Measurements from ENCODE around the gene TSHZ2. TPM values are rescaled to one million over a fixed set of nuclear protein-coding genes. Genes with fewer than 3 reads are reported as not detected.

TSHZ2 gene
- total RNA-seq, 5 donors from 2014 or later (not counting 1 experiment from before 2014, with no cell fraction given), result 20.2 to 42.9 (median 25.8) TPM

- DNase-seq (no peak), ATAC-seq (replicated peaks in 1 of 4) (no peak)
- CTCF ChIA-PET, result no interaction called here
- Histone ChIP-seq H3K4me3 (ENCODE audit: control insufficient read depth in 1 of 2, extremely low read depth in 1 of 2, low read length in 1 of 2) (no peak overlapping the region), H3K27me3 (replicated peaks in 1 of 2; ENCODE audit: control insufficient read depth in 2 of 2, extremely low read depth in 1 of 2, insufficient read depth in 2 of 2, low read length in 1 of 2) (no peaks in the 10 kb centered on the region), H3K36me3 (ENCODE audit: control insufficient read depth in 2 of 2, extremely low read depth in 1 of 2, insufficient read depth in 1 of 2, low read length in 1 of 2) (no peaks in the 10 kb centered on the region), H3K9me3 (no peaks in the 10 kb centered on the region), H3K4me1 (ENCODE audit: control insufficient read depth in 1 of 2, extremely low read depth in 1 of 2, insufficient read depth in 2 of 2, low read length in 2 of 2) (no peaks in the 10 kb centered on the region), H3K27ac (ENCODE audit: low read length) (no peak overlapping the region)
- 75% methylated on average over 4 of the region's 11 CpGs for WGBS (ENCODE audit: insufficient coverage)
- no peaks in the 10 kb centered on the region for H3K4me1 Mint-ChIP-seq
- POLR2A ChIA-PET, result no interaction called here
- no peaks in the 10 kb centered on the region for H3K9me3 Mint-ChIP-seq
- no peak overlapping the region for H3K27ac Mint-ChIP-seq
- H3K4me3 Mint-ChIP-seq, result no peak overlapping the region
- H3K36me3 Mint-ChIP-seq, result peaks cover 17% of the 10 kb centered on the region
- peaks cover 0 to 4% of the 10 kb centered on the region in 2 donors for H3K27me3 Mint-ChIP-seq
Observed at GRCh38 chr20:53282217-53282955, 310.2 kb downstream of the TSHZ2 start.

- no peaks in the 10 kb centered on the region for H3K4me1 ChIP-seq (ENCODE audit: control insufficient read depth in 1 of 2, extremely low read depth in 1 of 2, insufficient read depth in 2 of 2, low read length in 2 of 2)
- Mint-ChIP-seq H3K27me3 (peaks cover 0 to 4% of the 10 kb centered on the region in 2 donors), H3K9me3 (no peaks in the 10 kb centered on the region), H3K27ac (no peak overlapping the region), H3K36me3 (peaks cover 17% of the 10 kb centered on the region), H3K4me1 (no peaks in the 10 kb centered on the region), H3K4me3 (no peak overlapping the region)
- no peak overlapping the region for H3K27ac ChIP-seq (ENCODE audit: low read length)
- no peaks in the 10 kb centered on the region for H3K9me3 ChIP-seq
- DNase-seq (no peak), ATAC-seq (replicated peaks in 1 of 4) (no peak)
- no peaks in the 10 kb centered on the region for H3K36me3 ChIP-seq (ENCODE audit: control insufficient read depth in 2 of 2, extremely low read depth in 1 of 2, insufficient read depth in 1 of 2, low read length in 1 of 2)
- POLR2A ChIA-PET, result no interaction called here
- H3K4me3 ChIP-seq (ENCODE audit: control insufficient read depth in 1 of 2, extremely low read depth in 1 of 2, low read length in 1 of 2), result no peak overlapping the region
- WGBS (ENCODE audit: insufficient coverage), result 80% methylated on average over 1 of the region's 2 CpGs
- no peaks in the 10 kb centered on the region for H3K27me3 ChIP-seq (replicated peaks in 1 of 2; ENCODE audit: control insufficient read depth in 2 of 2, extremely low read depth in 1 of 2, insufficient read depth in 2 of 2, low read length in 1 of 2)
- CTCF ChIA-PET, result no interaction called here
Observed at GRCh38 chr20:53283011-53283410, 310.9 kb downstream of the TSHZ2 start.

- Mint-ChIP-seq H3K36me3 (peaks cover 13% of the 10 kb centered on the region), H3K4me1 (no peaks in the 10 kb centered on the region), H3K27me3 (peaks cover 1 to 4% of the 10 kb centered on the region in 2 donors), H3K27ac (no peak overlapping the region), H3K4me3 (no peak overlapping the region), H3K9me3 (no peaks in the 10 kb centered on the region)
- WGBS (ENCODE audit: insufficient coverage), result 60% methylated on average over 1 of the region's 3 CpGs
- no peaks in the 10 kb centered on the region for H3K4me1 ChIP-seq (ENCODE audit: control insufficient read depth in 1 of 2, extremely low read depth in 1 of 2, insufficient read depth in 2 of 2, low read length in 2 of 2)
- H3K4me3 ChIP-seq (ENCODE audit: control insufficient read depth in 1 of 2, extremely low read depth in 1 of 2, low read length in 1 of 2), result no peak overlapping the region
- no peaks in the 10 kb centered on the region for H3K36me3 ChIP-seq (ENCODE audit: control insufficient read depth in 2 of 2, extremely low read depth in 1 of 2, insufficient read depth in 1 of 2, low read length in 1 of 2)
- no peaks in the 10 kb centered on the region for H3K27me3 ChIP-seq (replicated peaks in 1 of 2; ENCODE audit: control insufficient read depth in 2 of 2, extremely low read depth in 1 of 2, insufficient read depth in 2 of 2, low read length in 1 of 2)
- H3K9me3 ChIP-seq, result no peaks in the 10 kb centered on the region
- CTCF ChIA-PET, result no interaction called here
- H3K27ac ChIP-seq (ENCODE audit: low read length), result no peak overlapping the region
- no peak for DNase-seq
- POLR2A ChIA-PET, result no interaction called here
- no peak for ATAC-seq (replicated peaks in 1 of 4)
Observed at GRCh38 chr20:53283597-53283996, 311.4 kb downstream of the TSHZ2 start.

- POLR2A ChIA-PET, result no interaction called here
- no peak for DNase-seq
- 100% methylated on average over 2 of the region's 11 CpGs for WGBS (ENCODE audit: insufficient coverage)
Observed at GRCh38 chr20:53284256-53284655, 312.1 kb downstream of the TSHZ2 start.

DNA sequence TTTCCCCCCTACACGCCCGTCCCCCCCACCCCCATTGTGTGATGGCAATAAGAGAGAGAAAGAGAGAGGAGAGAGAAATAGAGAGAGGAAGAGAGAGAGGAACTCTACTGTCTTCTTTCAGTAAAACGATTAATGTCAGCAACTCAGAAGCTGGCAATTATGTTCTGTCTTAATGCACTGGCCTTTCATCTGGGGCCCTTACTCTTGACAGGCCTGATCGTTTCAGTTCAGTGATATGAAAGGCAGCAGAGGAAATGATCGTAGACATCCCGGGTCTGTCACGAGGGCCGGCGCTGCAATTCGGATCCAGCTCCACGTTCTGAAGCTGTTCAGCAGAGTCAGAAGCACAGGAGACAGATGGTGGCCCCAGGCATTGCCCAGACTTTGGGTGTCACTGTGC is 312.5 kb downstream of the TSHZ2 start:
- POLR2A ChIA-PET, result no interaction called here
- H3K27ac ChIP-seq (ENCODE audit: low read length), result no peak overlapping the region
- Mint-ChIP-seq H3K27ac (no peak overlapping the region), H3K4me3 (no peak overlapping the region), H3K4me1 (no peaks in the 10 kb centered on the region), H3K27me3 (peaks cover 1 to 8% of the 10 kb centered on the region in 2 donors), H3K9me3 (no peaks in the 10 kb centered on the region), H3K36me3 (peaks cover 7% of the 10 kb centered on the region)
- no peaks in the 10 kb centered on the region for H3K36me3 ChIP-seq (ENCODE audit: control insufficient read depth in 2 of 2, extremely low read depth in 1 of 2, insufficient read depth in 1 of 2, low read length in 1 of 2)
- no peak overlapping the region for H3K4me3 ChIP-seq (ENCODE audit: control insufficient read depth in 1 of 2, extremely low read depth in 1 of 2, low read length in 1 of 2)
- CTCF ChIA-PET, result interaction anchor here in 1 of 2 donors (0.5 kb wide), 1 partner anchor 1156 kb away, joined by 3 read pairs; no protein-coding TSS in a partner anchor
- no peak for DNase-seq
- no peak for ATAC-seq (replicated peaks in 1 of 4)
- no peaks in the 10 kb centered on the region for H3K27me3 ChIP-seq (replicated peaks in 1 of 2; ENCODE audit: control insufficient read depth in 2 of 2, extremely low read depth in 1 of 2, insufficient read depth in 2 of 2, low read length in 1 of 2)
- 67% methylated on average over 6 of the region's 11 CpGs for WGBS (ENCODE audit: insufficient coverage)
- no peaks in the 10 kb centered on the region for H3K4me1 ChIP-seq (ENCODE audit: control insufficient read depth in 1 of 2, extremely low read depth in 1 of 2, insufficient read depth in 2 of 2, low read length in 2 of 2)
- no peaks in the 10 kb centered on the region for H3K9me3 ChIP-seq

More at GRCh38 chr20:53284256-53284655, 312.1 kb downstream of the TSHZ2 start:
- Histone ChIP-seq H3K9me3 (no peaks in the 10 kb centered on the region), H3K4me1 (ENCODE audit: control insufficient read depth in 1 of 2, extremely low read depth in 1 of 2, insufficient read depth in 2 of 2, low read length in 2 of 2) (no peaks in the 10 kb centered on the region), H3K27ac (ENCODE audit: low read length) (no peak overlapping the region), H3K4me3 (ENCODE audit: control insufficient read depth in 1 of 2, extremely low read depth in 1 of 2, low read length in 1 of 2) (no peak overlapping the region), H3K27me3 (replicated peaks in 1 of 2; ENCODE audit: control insufficient read depth in 2 of 2, extremely low read depth in 1 of 2, insufficient read depth in 2 of 2, low read length in 1 of 2) (no peaks in the 10 kb centered on the region), H3K36me3 (ENCODE audit: control insufficient read depth in 2 of 2, extremely low read depth in 1 of 2, insufficient read depth in 1 of 2, low read length in 1 of 2) (no peaks in the 10 kb centered on the region)
- H3K4me3 Mint-ChIP-seq, result no peak overlapping the region
- peaks cover 10% of the 10 kb centered on the region for H3K36me3 Mint-ChIP-seq
- CTCF ChIA-PET, result interaction anchor here in 1 of 2 donors (0.5 kb wide), 1 partner anchor 1156 kb away, joined by 3 read pairs; no protein-coding TSS in a partner anchor
- no peaks in the 10 kb centered on the region for H3K9me3 Mint-ChIP-seq
- peaks cover 1 to 8% of the 10 kb centered on the region in 2 donors for H3K27me3 Mint-ChIP-seq
- no peak overlapping the region for H3K27ac Mint-ChIP-seq
- H3K4me1 Mint-ChIP-seq, result no peaks in the 10 kb centered on the region
- ATAC-seq (replicated peaks in 1 of 4), result no peak

DNA sequence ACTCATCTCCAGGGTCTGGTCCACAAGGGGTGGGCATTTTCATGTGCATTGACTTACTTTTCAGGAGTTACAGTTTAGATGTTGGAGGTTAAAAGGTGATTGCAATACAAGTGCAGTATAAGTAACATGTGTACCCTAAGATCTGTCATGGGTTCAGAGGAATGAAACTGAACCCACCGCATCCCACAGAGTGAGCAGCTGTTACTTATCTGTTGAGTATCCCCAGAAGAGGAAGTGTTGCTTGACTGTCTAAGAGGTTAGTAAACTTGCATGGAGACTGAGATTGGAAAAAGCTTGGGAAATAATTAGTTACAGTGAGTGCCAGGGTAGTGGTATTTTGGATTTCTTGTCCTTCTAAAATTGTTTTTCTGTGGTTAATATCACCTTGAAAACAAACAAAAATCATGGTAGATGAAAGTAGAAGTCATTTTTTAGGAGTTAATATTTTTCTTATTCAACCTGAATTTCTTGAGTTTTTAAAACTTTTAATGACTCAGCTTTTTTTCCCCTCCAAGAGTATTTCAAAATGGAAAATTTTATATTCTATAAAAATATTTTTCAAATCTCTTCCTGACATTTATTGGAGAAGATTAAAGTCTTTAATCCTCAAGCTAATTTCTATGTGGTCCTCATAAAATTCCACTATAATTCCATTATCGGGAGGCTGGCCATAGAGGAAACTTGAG is 315.3 kb downstream of the TSHZ2 start:
- DNase-seq (no peak), ATAC-seq (replicated peaks in 1 of 4) (no peak)
- Histone ChIP-seq H3K27ac (ENCODE audit: low read length) (no peak overlapping the region), H3K4me1 (ENCODE audit: control insufficient read depth in 1 of 2, extremely low read depth in 1 of 2, insufficient read depth in 2 of 2, low read length in 2 of 2) (no peaks in the 10 kb centered on the region), H3K27me3 (replicated peaks in 1 of 2; ENCODE audit: control insufficient read depth in 2 of 2, extremely low read depth in 1 of 2, insufficient read depth in 2 of 2, low read length in 1 of 2) (peaks cover 0 to 3% of the 10 kb centered on the region in 2 experiments), H3K9me3 (no peaks in the 10 kb centered on the region), H3K4me3 (ENCODE audit: control insufficient read depth in 1 of 2, extremely low read depth in 1 of 2, low read length in 1 of 2) (no peak overlapping the region), H3K36me3 (ENCODE audit: control insufficient read depth in 2 of 2, extremely low read depth in 1 of 2, insufficient read depth in 1 of 2, low read length in 1 of 2) (no peaks in the 10 kb centered on the region)
- 100% methylated on average over 1 of the region's 2 CpGs for whole genome bisulfite sequencing (ENCODE audit: insufficient coverage)
- ChIA-PET CTCF (interaction anchor here in 1 of 2 donors (0.8 kb wide), 1 partner anchor 506 kb away, joined by 3 read pairs; no protein-coding TSS in a partner anchor), POLR2A (interaction anchor here in 1 of 2 donors (0.6 kb wide), 1 partner anchor 796 kb away, joined by 3 read pairs; no protein-coding TSS in a partner anchor)
- Mint-ChIP-seq H3K9me3 (no peaks in the 10 kb centered on the region), H3K4me1 (no peaks in the 10 kb centered on the region), H3K27me3 (peaks cover 3 to 8% of the 10 kb centered on the region in 2 donors), H3K27ac (no peak overlapping the region), H3K36me3 (peaks cover 7% of the 10 kb centered on the region), H3K4me3 (no peak overlapping the region)

All from T-cell (primary cell).